Stimulated activated CD4-positive, alpha-beta T cell treated with anti-CD3 and anti-CD28 coated beads, Interleukin-4, amount 100 ng/mL, for 24 hours (primary cell): Measurements from ENCODE around the gene WDR76.
"Not testable (repeated sequence)": the region's sequence is repeated elsewhere in the genome, so short reads cannot be mapped to it uniquely, and the experiment has no call there.

ENCODE experiments used
- DNase-seq: peaks from one replicate; pipeline ENCODE4 v3.0.0-alpha.2; 2020

WDR76 gene

DNA sequence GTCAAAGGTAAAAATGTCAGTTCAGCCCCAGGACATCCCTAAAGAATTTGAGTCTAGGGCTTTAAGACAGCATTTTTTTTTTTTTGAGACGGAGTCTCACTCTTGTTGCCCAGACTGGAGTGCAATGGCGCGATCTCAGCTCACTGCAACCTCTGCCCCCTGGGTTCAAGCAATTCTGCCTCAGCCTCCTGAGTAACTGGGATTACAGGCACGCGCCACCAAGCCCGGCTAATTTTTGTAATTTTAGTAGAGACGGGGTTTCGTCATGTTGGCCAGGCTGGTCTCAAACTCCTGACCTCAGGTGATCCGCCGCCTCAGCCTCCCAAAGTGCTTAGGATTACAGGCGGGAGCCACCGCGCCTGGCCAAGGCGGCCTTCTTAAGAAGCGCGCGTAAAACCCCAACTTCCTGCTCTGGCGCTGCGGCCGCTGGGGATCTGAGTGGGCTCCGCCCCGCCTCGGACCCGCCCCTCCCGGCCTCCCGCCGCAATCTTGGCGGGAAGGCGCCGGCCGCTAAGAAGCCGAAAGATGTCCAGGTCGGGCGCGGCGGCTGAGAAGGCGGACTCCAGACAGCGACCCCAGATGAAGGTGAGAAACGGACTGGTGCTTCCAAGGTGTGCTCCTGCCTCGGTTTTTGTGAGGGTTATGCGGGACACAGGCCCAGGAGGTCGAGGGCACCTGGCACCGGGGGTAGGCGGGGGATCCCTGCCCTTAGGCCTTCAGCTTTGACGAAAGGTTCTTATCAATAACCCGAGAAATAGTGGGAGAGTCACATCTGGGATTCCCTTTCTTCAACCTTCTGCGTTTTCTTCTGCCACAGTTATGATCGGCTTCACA, at the start of gene WDR76:
WDR76 (plus strand) TSS at position 495 of the 834 bp plus-strand sequence; CDS start at position 526, 31 bp downstream.
- DNase-seq = peak; percentile 80

DNA sequence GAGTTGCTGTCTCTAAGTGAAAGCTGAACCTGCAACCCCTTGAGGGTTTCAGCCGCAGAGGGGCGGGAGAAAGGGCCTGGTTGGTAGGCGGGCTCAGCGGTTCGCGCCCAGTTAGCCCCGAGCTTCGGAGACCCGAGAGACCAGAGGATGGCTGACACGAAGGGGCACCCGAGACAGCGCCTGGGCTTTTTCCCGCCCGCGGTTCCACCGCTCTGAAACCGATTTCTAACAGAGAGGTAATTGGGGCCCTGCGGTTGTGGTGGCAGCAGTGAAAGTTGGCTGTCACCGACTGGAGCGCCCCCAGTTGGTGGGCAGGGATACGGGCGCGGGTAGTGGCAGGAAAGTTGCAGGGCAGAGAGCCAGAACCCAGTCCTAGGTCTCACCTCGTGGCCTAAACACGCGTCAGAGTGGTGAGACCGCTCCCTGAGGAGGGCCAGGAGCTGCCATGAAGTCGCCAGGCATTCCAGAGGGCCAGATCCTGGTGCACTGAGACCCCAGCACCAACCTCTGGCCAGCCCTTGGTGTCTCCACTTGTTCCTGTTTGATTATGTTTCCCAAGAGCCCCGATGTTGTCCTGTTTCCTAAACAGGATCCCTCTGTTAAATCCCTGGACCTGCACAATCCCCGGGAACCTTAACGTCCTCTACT, 49.4 kb upstream of the WDR76 start:
- DNase-seq = peak; percentile 86

DNA sequence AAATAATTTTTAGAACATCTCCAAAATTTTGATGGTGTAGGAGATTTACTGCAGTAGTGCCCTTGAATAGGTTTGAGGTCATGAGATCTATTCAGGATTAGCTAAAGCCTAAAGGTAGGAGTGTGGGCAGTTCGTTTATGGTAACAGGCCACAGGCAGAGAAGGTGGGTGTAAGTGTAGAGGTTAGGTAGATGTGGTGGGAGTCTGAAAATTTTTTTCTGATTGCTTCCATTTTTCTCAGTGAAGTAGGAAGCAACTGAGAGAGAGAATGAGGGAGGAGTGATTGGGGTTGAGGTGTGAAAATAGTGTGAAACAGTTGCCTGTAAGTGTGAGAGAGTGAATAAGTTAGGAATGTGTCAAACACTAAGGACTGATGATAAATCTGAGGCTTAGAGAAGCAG, 47.8 kb upstream of the WDR76 start:
- DNase-seq = no peak

DNA sequence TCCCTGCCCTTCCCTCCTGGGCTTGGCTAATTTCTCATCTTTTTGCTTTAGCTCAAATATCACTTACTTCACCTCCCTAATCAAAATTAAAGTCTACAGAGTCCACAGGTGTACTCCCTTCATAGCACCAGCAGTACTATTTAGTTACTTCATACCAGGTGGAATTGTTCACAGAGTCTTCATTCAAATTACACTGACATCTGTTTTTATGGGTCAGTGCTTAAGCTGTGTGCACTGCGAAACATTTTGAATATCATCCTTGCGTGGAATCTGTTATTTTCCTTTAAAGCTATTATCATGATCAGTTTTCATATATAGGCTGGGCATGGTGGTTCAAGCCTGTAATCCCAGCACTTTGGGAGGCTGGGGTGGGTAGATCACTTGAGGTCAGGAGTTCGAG, 37.4 kb upstream of the WDR76 start:
- DNase-seq = no peak

DNA sequence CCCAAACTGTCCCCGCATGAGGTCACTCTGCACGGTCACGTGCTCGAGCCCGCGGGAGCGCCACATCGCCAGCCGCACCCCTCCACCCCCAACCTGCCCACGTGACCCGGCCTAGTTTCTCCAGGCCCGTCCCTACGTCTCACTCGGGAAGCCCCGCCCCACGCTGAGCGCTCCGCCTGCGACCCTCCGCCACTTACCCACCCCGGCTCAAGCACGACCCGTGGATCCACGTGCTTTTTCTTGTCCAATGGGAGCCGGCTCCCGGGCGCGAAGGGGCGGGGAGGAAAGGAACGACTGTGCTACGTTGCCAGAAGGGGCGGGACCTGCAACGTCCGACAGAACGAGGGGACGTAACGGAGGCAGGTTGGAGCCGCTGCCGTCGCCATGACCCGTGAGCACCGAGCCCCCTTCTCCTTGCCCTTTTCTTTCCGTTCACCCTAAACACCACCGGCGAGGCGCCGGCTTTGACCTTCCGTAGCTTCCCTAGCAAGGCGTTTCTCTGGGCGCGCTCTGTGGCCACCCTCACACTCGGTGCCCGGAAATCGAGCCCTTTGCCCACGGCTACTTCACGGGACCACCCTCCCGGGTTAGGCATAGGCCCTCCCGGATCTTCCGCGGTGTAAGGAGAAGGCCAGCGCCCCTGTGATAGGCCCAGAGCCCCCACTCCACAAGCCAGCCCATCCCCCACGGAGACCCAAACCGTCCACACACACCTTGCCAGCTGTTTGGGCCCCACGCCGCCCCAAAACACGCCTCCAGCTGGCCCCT, 34.6 kb upstream of the WDR76 start, which contains the start of gene SERF2:
SERF2 (plus strand) TSS at position 328 of the 768 bp plus-strand sequence; CDS start at position 385, 57 bp downstream.
- peak; percentile 100 for DNase-seq

DNA sequence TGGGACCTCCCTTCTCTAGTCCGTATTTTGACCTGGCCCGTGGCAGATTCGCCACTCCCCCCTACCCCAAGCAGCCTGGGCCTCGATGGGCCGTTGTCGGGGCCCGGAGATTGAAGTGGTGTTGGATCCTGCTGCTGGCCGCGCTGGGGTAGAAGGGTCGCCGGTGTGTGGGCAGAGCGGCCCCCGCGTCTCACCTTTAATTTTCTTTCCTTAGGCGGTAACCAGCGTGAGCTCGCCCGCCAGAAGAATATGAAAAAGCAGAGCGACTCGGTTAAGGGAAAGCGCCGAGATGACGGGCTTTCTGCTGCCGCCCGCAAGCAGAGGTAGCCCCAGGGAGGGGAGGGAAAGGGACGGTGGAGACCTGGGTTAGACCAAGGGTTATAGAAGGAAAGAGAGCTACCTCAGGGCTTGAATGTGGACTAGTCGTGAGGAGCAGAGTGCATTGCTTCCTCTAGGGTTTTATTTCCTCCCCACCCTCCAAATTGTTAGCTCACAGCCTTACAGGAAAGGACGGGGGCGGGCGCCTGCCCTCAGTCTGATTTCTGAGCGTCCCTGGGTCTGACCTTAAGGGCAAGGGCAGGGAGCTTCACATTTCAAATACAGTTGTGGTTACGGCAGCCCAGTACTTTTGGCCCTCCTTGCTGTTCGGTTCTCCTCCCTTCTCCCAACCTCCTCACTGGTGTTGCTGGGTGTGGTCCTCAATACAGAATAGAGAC, 33.9 kb upstream of the WDR76 start:
- peak; percentile 25 for DNase-seq

- no peak for DNase-seq
These were observed 33.2 kb upstream of the WDR76 start for GRCh38 chr15:43793647-43794046.

- DNase-seq = no peak
These were observed 32.3 kb upstream of the WDR76 start for GRCh38 chr15:43794269-43795037.

DNA sequence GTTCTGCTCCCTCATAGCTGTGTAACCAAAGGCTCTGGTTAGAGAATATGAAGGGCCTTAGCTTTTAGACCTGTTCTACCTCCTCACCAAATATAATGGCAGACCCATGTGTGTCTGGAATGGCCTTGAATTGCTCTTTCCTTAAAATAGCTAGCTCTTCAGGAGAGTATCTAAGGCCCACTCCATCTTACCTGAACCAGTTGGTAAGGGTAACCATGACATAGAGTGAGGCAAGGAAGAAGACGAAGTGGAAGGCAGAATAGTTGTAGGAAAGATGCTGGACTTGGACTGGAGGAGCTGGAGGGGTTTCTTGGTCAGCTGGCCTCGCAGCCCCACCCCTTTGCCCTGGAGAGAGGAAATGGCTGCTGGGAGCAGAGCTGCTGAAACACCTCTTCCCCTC, 31.6 kb upstream of the WDR76 start:
- no peak for DNase-seq

GRCh38 chr15:43795997-43796396, 30.8 kb upstream of the WDR76 start:
- no peak for DNase-seq

DNA sequence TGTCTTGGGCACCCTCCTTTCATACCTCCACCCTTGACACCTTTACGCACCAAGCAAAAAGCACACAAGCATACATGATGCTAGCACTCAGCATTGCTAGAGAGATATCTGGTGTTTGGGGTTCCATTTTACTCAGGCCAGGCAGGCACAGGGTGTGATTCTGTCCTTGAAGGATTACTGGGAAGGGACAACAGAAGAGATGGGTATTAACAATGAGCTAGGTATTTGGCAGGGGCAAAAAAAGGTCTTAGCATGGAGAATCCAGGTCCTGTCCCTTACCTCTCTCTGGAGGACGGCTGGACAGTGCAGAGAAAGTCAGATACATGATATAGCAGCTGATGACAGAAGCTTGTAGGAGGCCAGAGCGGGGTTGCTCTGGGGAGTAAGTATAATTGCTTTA, 30.2 kb upstream of the WDR76 start:
- DNase-seq = no peak

GRCh38 chr15:43799209-43799944, 27.4 kb upstream of the WDR76 start:
- no peak for DNase-seq

DNA sequence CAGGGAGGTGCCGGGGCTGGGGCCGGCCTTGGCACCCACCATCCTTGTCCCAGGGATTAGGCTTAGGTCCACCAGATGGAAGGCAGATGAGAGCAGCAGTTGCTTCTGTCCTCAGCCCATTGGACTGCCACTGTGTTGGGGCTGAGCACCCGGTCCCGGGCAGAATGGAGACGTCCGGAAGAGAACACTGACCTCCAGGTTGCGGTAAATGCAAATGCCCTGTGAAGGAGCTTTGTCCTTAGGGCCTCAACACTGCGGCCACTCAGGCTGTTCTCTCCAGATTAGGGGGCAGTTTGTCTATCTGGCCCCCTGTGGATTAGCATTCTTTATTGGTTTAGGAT, 26.9 kb upstream of the WDR76 start, which contains the start of gene SERINC4:
SERINC4 (minus strand) TSS at position 276 of the 341 bp plus-strand sequence; CDS start at position 42, 234 bp downstream.
- DNase-seq = no peak

DNA sequence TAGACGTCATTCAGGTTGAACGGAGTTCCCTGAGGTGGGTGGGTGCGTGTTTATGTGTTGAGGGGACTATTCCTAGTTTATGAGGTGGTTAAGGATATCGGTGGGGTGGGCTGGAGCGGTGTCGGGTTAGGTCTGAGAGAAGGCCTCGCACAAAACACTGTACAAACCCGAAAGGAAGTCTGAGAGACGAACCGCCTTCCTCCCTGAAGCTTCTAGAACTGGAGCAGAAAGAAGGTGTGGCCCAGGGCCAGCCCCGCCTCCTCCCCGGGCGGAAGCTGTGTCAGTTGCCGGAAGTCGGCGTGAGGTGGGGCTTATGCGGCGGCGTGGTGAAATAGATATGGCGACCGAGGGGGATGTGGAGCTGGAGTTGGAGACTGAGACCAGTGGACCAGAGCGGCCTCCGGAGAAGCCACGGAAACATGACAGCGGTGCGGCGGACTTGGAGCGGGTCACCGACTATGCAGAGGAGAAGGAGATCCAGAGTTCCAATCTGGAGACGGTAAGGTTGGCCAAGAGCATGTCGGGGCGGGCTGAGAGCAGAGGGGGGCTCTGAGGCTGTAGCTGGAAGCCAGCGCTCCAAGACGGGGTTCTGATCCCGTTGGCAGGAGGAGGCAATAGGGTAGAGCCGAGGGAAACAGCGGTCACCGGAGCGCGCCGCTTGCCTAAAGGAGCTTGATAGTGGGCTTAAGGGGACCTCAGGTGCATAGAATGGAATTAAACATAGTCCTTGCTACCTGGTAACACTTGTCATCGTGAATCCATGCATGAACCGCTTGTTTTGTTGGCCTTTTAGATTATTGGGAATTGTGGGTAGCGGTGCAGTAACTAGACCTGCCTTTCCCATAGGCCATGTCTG, 26.3 kb upstream of the WDR76 start, which contains the start of gene HYPK:
HYPK (plus strand) TSS at position 314 of the 856 bp plus-strand sequence; CDS start at position 338, 24 bp downstream.
- DNase-seq = peak; percentile 92

DNA sequence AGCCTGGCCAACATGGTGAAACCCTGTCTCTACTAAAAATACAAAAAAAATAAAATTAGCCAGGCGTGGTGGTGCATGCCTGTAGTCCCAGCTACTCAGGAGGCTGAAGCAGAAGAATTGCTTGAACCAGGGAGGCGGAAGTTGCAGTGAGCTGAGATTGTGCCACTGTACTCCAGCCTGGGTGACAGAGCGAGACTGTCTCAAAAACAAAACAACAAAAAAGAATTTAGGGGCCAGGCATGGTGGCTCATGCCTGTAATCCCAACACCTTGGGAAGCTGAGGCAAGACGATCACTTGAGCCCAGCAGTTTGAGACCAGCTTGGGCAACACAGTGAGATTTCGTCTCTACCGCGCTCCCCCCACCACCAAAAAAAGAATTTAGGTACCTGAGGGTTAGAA, 24.1 kb upstream of the WDR76 start:
- DNase-seq = not testable (repeated sequence)

- DNase-seq = no peak
These were observed 18.3 kb upstream of the WDR76 start for GRCh38 chr15:43808435-43808950.

- DNase-seq = no peak
These were observed 17.7 kb upstream of the WDR76 start for GRCh38 chr15:43808960-43809678.

- not testable (repeated sequence) for DNase-seq
These were observed 11.7 kb upstream of the WDR76 start for GRCh38 chr15:43815064-43815463.

DNA sequence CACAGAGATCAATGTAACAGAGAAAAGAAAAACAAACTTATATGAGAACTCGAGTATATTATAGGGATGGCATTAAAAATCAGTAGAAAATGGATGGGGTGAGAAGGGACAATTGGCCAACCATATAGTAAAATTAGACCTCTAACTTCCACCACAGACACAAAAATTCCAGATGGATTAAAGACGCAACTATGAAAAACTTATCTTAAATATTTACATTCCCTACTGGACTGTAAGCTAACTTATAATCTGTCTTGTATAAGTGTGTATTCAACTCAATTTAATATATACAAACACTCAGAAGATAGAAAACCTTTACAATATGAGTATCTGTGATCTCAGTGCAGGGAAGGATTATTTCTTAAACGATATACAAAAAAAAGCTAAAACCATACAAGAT, 5.3 kb upstream of the WDR76 start:
- DNase-seq = no peak
